Loucy (cell line): ENCODE data around the gene PACRG.

Experiments
- CTCF ChIP-seq: fragments of 200-600 bp; sonication (generic); conservative IDR thresholded peaks from 2 replicates; pipeline ENCODE4 v1.5.1; 2014; ENCODE audit warnings: mild to moderate bottlenecking, antibody characterized with exemption, low read length
- EZH2phosphoT487 ChIP-seq: fragments of 200-600 bp; IDR thresholded peaks from 2 replicates; pipeline ENCODE4 v1.6.1; 2018; ENCODE audit warnings: antibody characterized with exemption, mild to moderate bottlenecking, moderate library complexity, borderline replicate concordance

- TF ChIP-seq EZH2phosphoT487 = no peak
- TF ChIP-seq CTCF = no peak
These were observed 613.7 kb downstream of the PACRG start for GRCh38 chr6:163341224-163342061.
